Osteoblast (primary cell): Measurements from ENCODE around the gene PTCHD1. TPM values are rescaled to one million over a fixed set of nuclear protein-coding genes. Genes with fewer than 3 reads are reported as not detected.

ENCODE experiments used
- DNase-seq: peaks from one replicate; pipeline ENCODE4 v3.0.0; 2011; ENCODE audit warnings: low spot score, mixed read lengths; ENCODE audit not compliant: insufficient read length; ENCODE audit errors: missing footprints
- H2AFZ ChIP-seq: 2 replicates; pipeline ENCODE4 v1.6.0; 2011; ENCODE audit warnings: mild to moderate bottlenecking, low read length
- H3K27ac ChIP-seq: 2 replicates; pipeline ENCODE4 v1.5.1; 2011; ENCODE audit warnings: mild to moderate bottlenecking, low read depth, low read length, moderate library complexity
- H3K27me3 ChIP-seq: 2 replicates; pipeline ENCODE4 v1.6.0; 2012; ENCODE audit warnings: mild to moderate bottlenecking, control low read depth, inconsistent platforms, low read length, moderate library complexity; ENCODE audit not compliant: insufficient read depth
- H3K36me3 ChIP-seq: 2 replicates; pipeline ENCODE4 v1.5.1; 2011; ENCODE audit warnings: mild to moderate bottlenecking, low read length, control low read depth, moderate library complexity; ENCODE audit not compliant: insufficient read depth
- H3K4me1 ChIP-seq: 2 replicates; pipeline ENCODE4 v1.5.1; 2011; ENCODE audit warnings: mild to moderate bottlenecking, low read length, control low read depth, moderate library complexity; ENCODE audit not compliant: insufficient read depth
- H3K4me2 ChIP-seq: 2 replicates; pipeline ENCODE4 v1.6.0; 2011; ENCODE audit warnings: mild to moderate bottlenecking, low read length; ENCODE audit not compliant: insufficient read depth
- H3K4me3 ChIP-seq: fragments of 200-600 bp; sonication (generic); 3 replicates; pipeline ENCODE4 v1.5.1; 2012; ENCODE audit warnings: mild to moderate bottlenecking, low read length, inconsistent platforms; ENCODE audit not compliant: insufficient read depth
- H3K79me2 ChIP-seq: 2 replicates; pipeline ENCODE4 v1.6.0; 2012; ENCODE audit warnings: mild to moderate bottlenecking, low read length, control low read depth, inconsistent platforms; ENCODE audit not compliant: insufficient read depth
- H3K9me3 ChIP-seq: 2 replicates; pipeline ENCODE4 v1.5.1; 2011; ENCODE audit warnings: low read depth, low read length, control low read depth
- H4K20me1 ChIP-seq: 2 replicates; pipeline ENCODE4 v1.6.0; 2012; ENCODE audit warnings: mild to moderate bottlenecking, low read length, control low read depth; ENCODE audit not compliant: insufficient read depth
- total RNA-seq: library from RNA; depleted of rRNA; stranded (reverse); fragments of >200 nt; gene quantifications from 2 replicates; pipeline ENCODE4 v1.2.3, GENCODE V29; 2012
- TF ChIP-seq, protein P1 (sequence below): IDR thresholded peaks from 2 replicates; pipeline ENCODE4 v1.5.1; 2011; ENCODE audit warnings: mild to moderate bottlenecking, low read depth, low read length, moderate library complexity; ENCODE audit errors: extremely low read depth

The PTCHD1 gene
- total RNA-seq, 1 donor, result not detected

DNA sequence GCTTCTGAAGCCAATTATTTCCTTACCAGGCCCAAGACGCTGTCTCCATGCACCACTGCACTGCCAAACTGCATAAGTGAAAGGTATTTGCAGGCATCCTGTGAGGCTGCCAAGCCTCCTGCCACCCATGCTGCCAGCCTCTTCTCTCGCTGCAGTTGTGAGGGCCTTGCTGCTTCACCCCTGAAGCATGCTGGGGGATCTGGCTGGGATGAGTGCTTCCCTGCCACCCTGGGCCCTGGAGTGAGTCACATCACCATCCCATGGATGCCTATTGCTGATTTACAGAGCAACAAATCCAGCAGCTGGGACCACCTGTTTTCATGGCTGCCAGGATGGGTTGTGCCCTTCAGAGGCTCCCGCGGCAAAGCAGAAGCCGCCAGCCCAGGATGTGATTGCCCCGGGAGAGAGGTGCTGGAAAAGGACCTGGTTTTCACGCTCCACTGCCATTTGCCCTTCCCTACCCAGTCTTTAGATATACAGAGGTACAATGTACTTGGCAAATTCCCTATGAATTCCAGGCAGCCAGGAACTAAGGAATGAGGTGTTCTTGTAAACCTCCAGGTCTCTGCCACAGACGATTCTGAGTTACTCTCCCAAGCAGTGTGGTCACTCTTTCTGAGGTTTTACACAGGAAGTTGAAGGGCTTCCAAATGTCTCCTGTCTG, 41.5 kb upstream of the PTCHD1 start:
- no peaks in the 10 kb centered on the region for H3K36me3 ChIP-seq
- H3K4me1 ChIP-seq, result no peaks in the 10 kb centered on the region
- H3K79me2 ChIP-seq, result no peaks in the 10 kb centered on the region
- TF ChIP-seq, protein P1, sequence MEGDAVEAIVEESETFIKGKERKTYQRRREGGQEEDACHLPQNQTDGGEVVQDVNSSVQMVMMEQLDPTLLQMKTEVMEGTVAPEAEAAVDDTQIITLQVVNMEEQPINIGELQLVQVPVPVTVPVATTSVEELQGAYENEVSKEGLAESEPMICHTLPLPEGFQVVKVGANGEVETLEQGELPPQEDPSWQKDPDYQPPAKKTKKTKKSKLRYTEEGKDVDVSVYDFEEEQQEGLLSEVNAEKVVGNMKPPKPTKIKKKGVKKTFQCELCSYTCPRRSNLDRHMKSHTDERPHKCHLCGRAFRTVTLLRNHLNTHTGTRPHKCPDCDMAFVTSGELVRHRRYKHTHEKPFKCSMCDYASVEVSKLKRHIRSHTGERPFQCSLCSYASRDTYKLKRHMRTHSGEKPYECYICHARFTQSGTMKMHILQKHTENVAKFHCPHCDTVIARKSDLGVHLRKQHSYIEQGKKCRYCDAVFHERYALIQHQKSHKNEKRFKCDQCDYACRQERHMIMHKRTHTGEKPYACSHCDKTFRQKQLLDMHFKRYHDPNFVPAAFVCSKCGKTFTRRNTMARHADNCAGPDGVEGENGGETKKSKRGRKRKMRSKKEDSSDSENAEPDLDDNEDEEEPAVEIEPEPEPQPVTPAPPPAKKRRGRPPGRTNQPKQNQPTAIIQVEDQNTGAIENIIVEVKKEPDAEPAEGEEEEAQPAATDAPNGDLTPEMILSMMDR, result no peak
- no peaks in the 10 kb centered on the region for H3K27me3 ChIP-seq
- no peak overlapping the region for H3K4me3 ChIP-seq
- H3K9me3 ChIP-seq, result no peaks in the 10 kb centered on the region
- H3K27ac ChIP-seq, result no peak overlapping the region
- DNase-seq, result no peak
- no peak overlapping the region for H2AFZ ChIP-seq
- no peak overlapping the region for H3K4me2 ChIP-seq
- no peaks in the 10 kb centered on the region for H4K20me1 ChIP-seq

DNA sequence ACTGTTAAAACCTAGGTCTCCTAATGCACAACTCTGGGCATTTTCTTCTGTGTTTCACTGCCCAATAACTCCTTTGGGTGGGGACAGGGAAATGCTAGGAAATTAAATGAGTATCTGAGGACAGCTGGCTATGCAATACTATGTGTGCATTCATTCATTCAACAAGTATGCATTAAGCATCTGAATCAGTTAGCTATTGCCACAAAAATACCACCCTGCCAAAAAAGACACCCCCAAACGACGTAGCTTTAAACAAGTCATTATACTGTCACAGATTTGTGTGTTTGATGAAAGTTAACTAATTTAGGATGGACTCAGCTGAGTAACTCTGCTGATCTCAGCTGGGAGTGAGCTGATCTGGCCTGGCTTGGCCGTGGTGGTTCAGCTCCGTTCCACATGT, 29.8 kb upstream of the PTCHD1 start:
- no peak for DNase-seq
- H3K9me3 ChIP-seq, result no peaks in the 10 kb centered on the region
- H3K79me2 ChIP-seq, result no peaks in the 10 kb centered on the region
- TF ChIP-seq, protein P1, result no peak
- no peak overlapping the region for H2AFZ ChIP-seq
- no peaks in the 10 kb centered on the region for H3K4me1 ChIP-seq
- H3K4me3 ChIP-seq, result no peak overlapping the region
- no peaks in the 10 kb centered on the region for H3K27me3 ChIP-seq
- no peaks in the 10 kb centered on the region for H4K20me1 ChIP-seq
- H3K36me3 ChIP-seq, result no peaks in the 10 kb centered on the region
- H3K27ac ChIP-seq, result no peak overlapping the region
- H3K4me2 ChIP-seq, result no peak overlapping the region

DNA sequence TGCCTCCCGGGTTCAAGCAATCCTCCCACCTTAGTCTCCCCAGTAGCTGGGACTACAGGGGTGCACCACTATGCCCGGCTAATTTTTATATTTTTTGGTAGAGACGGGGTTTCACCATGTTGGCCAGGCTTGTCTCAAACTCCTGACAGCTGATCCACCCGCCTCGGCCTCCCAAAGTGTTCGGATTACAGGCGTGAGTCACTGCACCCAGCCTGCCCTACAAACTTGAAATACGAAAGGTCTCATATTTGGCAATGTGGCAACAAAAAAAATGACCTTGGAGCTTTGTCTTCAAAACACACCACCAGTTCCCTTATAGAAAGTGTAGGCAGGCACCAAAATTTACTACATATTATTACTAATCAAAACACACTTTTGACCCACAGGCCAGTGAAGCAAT, 22.9 kb upstream of the PTCHD1 start:
- Histone ChIP-seq H3K36me3 (no peaks in the 10 kb centered on the region), H3K27me3 (no peaks in the 10 kb centered on the region), H3K79me2 (no peaks in the 10 kb centered on the region), H3K27ac (no peak overlapping the region), H3K4me3 (no peak overlapping the region), H3K4me1 (no peaks in the 10 kb centered on the region), H3K4me2 (no peak overlapping the region), H2AFZ (no peak overlapping the region), H3K9me3 (no peaks in the 10 kb centered on the region), H4K20me1 (no peaks in the 10 kb centered on the region)
- TF ChIP-seq, protein P1, result no peak
- DNase-seq, result no peak

DNA sequence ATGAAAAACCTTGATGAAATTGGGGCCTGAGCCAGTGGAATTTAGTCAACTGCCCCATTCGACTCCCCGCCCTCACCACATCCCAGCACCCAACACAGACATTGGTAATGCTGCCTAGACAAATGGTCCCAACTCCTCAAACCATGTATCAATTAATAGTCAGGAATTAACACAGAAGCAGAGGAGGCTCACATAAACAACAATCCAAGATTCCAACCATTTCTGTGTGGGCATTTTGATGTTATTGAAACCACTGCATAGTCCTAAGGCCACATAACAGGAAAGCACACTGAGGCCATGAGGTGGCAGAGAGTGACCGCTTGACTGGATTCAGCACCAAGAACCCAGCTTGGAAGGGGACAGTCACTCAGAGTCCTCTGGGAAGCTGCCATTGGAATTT, 22.5 kb upstream of the PTCHD1 start:
- Histone ChIP-seq H3K27me3 (no peaks in the 10 kb centered on the region), H3K4me3 (no peak overlapping the region), H3K4me2 (no peak overlapping the region), H3K36me3 (no peaks in the 10 kb centered on the region), H3K4me1 (no peaks in the 10 kb centered on the region), H3K9me3 (no peaks in the 10 kb centered on the region), H3K79me2 (no peaks in the 10 kb centered on the region), H4K20me1 (no peaks in the 10 kb centered on the region), H2AFZ (no peak overlapping the region), H3K27ac (no peak overlapping the region)
- TF ChIP-seq, protein P1, result no peak
- no peak for DNase-seq
